Right lobe of liver (tissue), 4 donors: ENCODE results near the gene TTC28.

Experiments
- CTCF ChIP-seq, 4 donors: fragments of 200-600 bp in 3 of 4; fragments of 450-650 bp in 1 of 4; IDR thresholded peaks; one replicate each; pipeline versions ENCODE4 v1.5.1 to v1.8.0; 2016 to 2022; ENCODE audit warnings: antibody characterized with exemption in 4 of 4, mild to moderate bottlenecking in 2 of 4
- POLR2A ChIP-seq: fragments of 450-650 bp; IDR thresholded peaks from one replicate; pipeline ENCODE4 v1.6.1; 2017; ENCODE audit warnings: antibody characterized with exemption, mild to moderate bottlenecking
- donor health status: DM: no; HTN: no; CAD: no.
- donor health status: DM: no; HTN: no; CAD: no.
- donor health status: DM: no; HTN: yes; CAD: no.

GRCh38 chr22:28560046-28560742 is 119.4 kb downstream of the TTC28 start:
- TF ChIP-seq CTCF (IDR thresholded peaks at IDR 0.05): no peak
- TF ChIP-seq POLR2A: no peak
